Keratinocyte (primary cell): ENCODE measurements around the gene TXLNG. TPM values are rescaled to one million over a fixed set of nuclear protein-coding genes. Genes with fewer than 3 reads are reported as not detected.

ENCODE experiments used
- DNase-seq: peaks from one replicate; pipeline ENCODE4 v3.0.0-alpha.2; 2011; ENCODE audit warnings: low read depth, missing footprints, low spot score
- FAIRE-seq: peaks from 2 replicates; lab custom pipeline; 2011; peaks lifted over from hg19 to GRCh38; lab: Jason Lieb, UNC
- H2AFZ ChIP-seq: 2 replicates; pipeline ENCODE4 v1.6.0; 2012; ENCODE audit warnings: low read length, control low read depth, inconsistent platforms; ENCODE audit not compliant: control insufficient read depth
- H3K27ac ChIP-seq: 2 replicates; pipeline ENCODE4 v1.5.1; 2011; ENCODE audit warnings: low read length; ENCODE audit not compliant: control insufficient read depth, insufficient read depth
- H3K27me3 ChIP-seq: 3 replicates; pipeline ENCODE4 v1.6.0; 2011; ENCODE audit warnings: low read length; ENCODE audit not compliant: control insufficient read depth, insufficient read depth; ENCODE audit errors: extremely low read depth
- H3K36me3 ChIP-seq, 2 experiments: 2 replicates in 1 of 2; 3 replicates in 1 of 2; pipeline ENCODE4 v1.5.1; 2011; ENCODE audit warnings: low read length in 2 of 2, mild to moderate bottlenecking in 1 of 2; ENCODE audit not compliant: control insufficient read depth in 2 of 2, insufficient read depth in 2 of 2; ENCODE audit errors: extremely low read depth in 1 of 2
- H3K4me1 ChIP-seq: 3 replicates; pipeline ENCODE4 v1.5.1; 2011; ENCODE audit warnings: low read length; ENCODE audit not compliant: control insufficient read depth, insufficient read depth; ENCODE audit errors: extremely low read depth
- H3K4me2 ChIP-seq: 3 replicates; pipeline ENCODE4 v1.6.0; 2011; ENCODE audit warnings: low read depth, low read length; ENCODE audit not compliant: control insufficient read depth, insufficient read depth; ENCODE audit errors: extremely low read depth
- H3K4me3 ChIP-seq, 3 experiments: fragments of 200-600 bp in 1 of 3; sonication (generic) in 1 of 3; 2 replicates in 2 of 3; 3 replicates in 1 of 3; pipeline ENCODE4 v1.5.1; 2011 to 2016; ENCODE audit warnings: low read length in 3 of 3, mild to moderate bottlenecking in 3 of 3, control low read depth in 2 of 3, inconsistent platforms in 1 of 3, low read depth in 1 of 3, mixed read lengths in 1 of 3, mixed run types in 1 of 3, moderate library complexity in 1 of 3; ENCODE audit not compliant: control insufficient read depth in 2 of 3, insufficient read depth in 2 of 3; ENCODE audit errors: extremely low read depth in 1 of 3
- H3K79me2 ChIP-seq: 2 replicates; pipeline ENCODE4 v1.6.0; 2012; ENCODE audit warnings: low read length; ENCODE audit not compliant: control insufficient read depth, insufficient read depth
- H3K9ac ChIP-seq: 3 replicates; pipeline ENCODE4 v1.6.0; 2011; ENCODE audit warnings: low read length; ENCODE audit not compliant: control insufficient read depth, insufficient read depth; ENCODE audit errors: extremely low read depth
- H3K9me1 ChIP-seq: 3 replicates; pipeline ENCODE4 v1.6.0; 2011; ENCODE audit warnings: low read length; ENCODE audit not compliant: control insufficient read depth, insufficient read depth; ENCODE audit errors: extremely low read depth
- H3K9me3 ChIP-seq: 2 replicates; pipeline ENCODE4 v1.5.1; 2012; ENCODE audit warnings: low read depth, low read length; ENCODE audit not compliant: control insufficient read depth
- H4K20me1 ChIP-seq: 3 replicates; pipeline ENCODE4 v1.6.0; 2011; ENCODE audit warnings: low read length; ENCODE audit not compliant: control insufficient read depth, insufficient read depth; ENCODE audit errors: extremely low read depth
- CTCF ChIP-seq, 3 experiments: IDR thresholded peaks in 1 of 3; conservative IDR thresholded peaks in 1 of 3; optimal IDR thresholded peaks in 1 of 3; 2 replicates in 2 of 3; 3 replicates in 1 of 3; pipeline versions ENCODE3 to v1.5.1; 2011; ENCODE audit warnings: low read length in 3 of 3, mild to moderate bottlenecking in 3 of 3, moderate library complexity in 2 of 3, control low read depth in 1 of 3, inconsistent platforms in 1 of 3; ENCODE audit not compliant: insufficient read depth in 2 of 3; ENCODE audit errors: extremely low read depth in 1 of 3
- EZH2 ChIP-seq: IDR thresholded peaks from one replicate; pipeline ENCODE4 v1.6.1; 2012; ENCODE audit warnings: inconsistent platforms, mild to moderate bottlenecking, low read length, moderate library complexity
- dilution Hi-C: fragments of 300-500 bp; cut with MboI; formaldehyde crosslinking; loops from one replicate; pipeline ENCODE4 v1.7.0; 2020; ENCODE audit warnings: low sequenced_read_pairs; ENCODE audit not compliant: extremely low pct_ligation_motif_present
- polyA plus RNA-seq, 5 experiments: library from polyadenylated mRNA; depleted of rRNA in 3 of 5; stranded (reverse) in 3 of 5; stranded (forward) in 1 of 5; unstranded in 1 of 5; fragments of >200 nt; gene quantifications; 1 replicate in 1 of 5; 2 replicates in 3 of 5; 3 replicates in 1 of 5; pipeline versions ENCODE4 v1.2.1 to v1.2.3, GENCODE V29; 2011 to 2012; ENCODE audit warnings: missing spikeins in 2 of 5, low read depth in 1 of 5, low replicate concordance in 1 of 5

The TXLNG gene
- polyA plus RNA-seq, 1 donor (not counting 4 experiments of a cell fraction or from before 2014, with no cell fraction given), result 38.5 TPM

GRCh38 chrX:16827225-16827624 is 41.0 kb downstream of the TXLNG start:
- H3K27ac ChIP-seq, result peak overlapping the region; percentile 90
- TF ChIP-seq CTCF (optimal IDR thresholded peaks at IDR 0.05 in 1 of 3, IDR thresholded peaks at IDR 0.05 in 1 of 3, conservative IDR thresholded peaks at IDR 0.05 in 1 of 3; ENCODE audit: extremely low read depth in 1 of 3, insufficient read depth in 2 of 3, low read length in 3 of 3) (no peak), EZH2 (no peak)
- H3K9me3 ChIP-seq, result no peaks in the 10 kb centered on the region
- FAIRE-seq (peak; percentile 62), DNase-seq (no peak)
- H4K20me1 ChIP-seq, result no peaks in the 10 kb centered on the region
- no peaks in the 10 kb centered on the region for H3K27me3 ChIP-seq
- H3K9ac ChIP-seq, result peak overlapping the region; percentile 73
- H3K36me3 ChIP-seq, result peaks cover 10 to 23% of the 10 kb centered on the region in 2 experiments
- peak overlapping the region in 1 of 3 experiments; percentile 31 for H3K4me3 ChIP-seq
- dilution Hi-C loops, result loop anchor here (25.0 kb wide), 1 partner anchor 235 kb away; no protein-coding TSS in a partner anchor
- peaks cover 51% of the 10 kb centered on the region for H3K4me1 ChIP-seq
- H3K4me2 ChIP-seq, result peak overlapping the region; percentile 67
- H3K9me1 ChIP-seq, result peaks cover 2% of the 10 kb centered on the region
- peak overlapping the region; percentile 58 for H2AFZ ChIP-seq
- H3K79me2 ChIP-seq, result no peaks in the 10 kb centered on the region

- no peak for DNase-seq
- no peak overlapping the region for H3K4me3 ChIP-seq
- no peaks in the 10 kb centered on the region for H3K27me3 ChIP-seq
- no peaks in the 10 kb centered on the region for H3K79me2 ChIP-seq
- H3K36me3 ChIP-seq, result peaks cover 16 to 23% of the 10 kb centered on the region in 2 experiments
- TF ChIP-seq EZH2, result no peak
- no peak for TF ChIP-seq CTCF (optimal IDR thresholded peaks at IDR 0.05 in 1 of 3, IDR thresholded peaks at IDR 0.05 in 1 of 3, conservative IDR thresholded peaks at IDR 0.05 in 1 of 3; ENCODE audit: extremely low read depth in 1 of 3, insufficient read depth in 2 of 3, low read length in 3 of 3)
- H3K27ac ChIP-seq, result peak overlapping the region; percentile 15
- H3K4me2 ChIP-seq, result peak overlapping the region; percentile 67
- no peaks in the 10 kb centered on the region for H4K20me1 ChIP-seq
- no peaks in the 10 kb centered on the region for H3K9me1 ChIP-seq
- H3K9me3 ChIP-seq, result no peaks in the 10 kb centered on the region
- H3K4me1 ChIP-seq, result peaks cover 40% of the 10 kb centered on the region
- no peak overlapping the region for H3K9ac ChIP-seq
- H2AFZ ChIP-seq, result no peak overlapping the region
- dilution Hi-C loops, result loop anchor here (25.0 kb wide), 1 partner anchor 234 kb away; no protein-coding TSS in a partner anchor
- FAIRE-seq, result peak; percentile 26
These were observed 42.0 kb downstream of the TXLNG start for GRCh38 chrX:16828124-16828908.
